Calu3 (cell line): ENCODE measurements around the gene GRAP2. TPM values are rescaled to one million over a fixed set of nuclear protein-coding genes. Genes with fewer than 3 reads are reported as not detected.

Experiments used
- BruUV-seq: library from RNA; stranded (reverse); fragments of 400-500 nt; replicated peaks from 2 replicates; lab custom pipeline; 2021; lab: Mats Ljungman, UMichigan
- CTCF ChIA-PET: fragments of 300-600 bp; sonication (Branson Sonifier 250); formaldehyde crosslinking; loops from one replicate; lab custom pipeline; 2022; ENCODE audit warnings: antibody characterized with exemption; lab: Charles Lee
- DNase-seq: peaks from one replicate; pipeline ENCODE4 v3.0.0; 2022
- H3K27ac Mint-ChIP-seq: one replicate; pipeline ENCODE4 v1.8.0; 2022; ENCODE audit warnings: mixed read lengths; ENCODE audit not compliant: unreplicated experiment
- H3K27me3 Mint-ChIP-seq: one replicate; pipeline ENCODE4 v1.8.0; 2022; ENCODE audit warnings: mixed read lengths; ENCODE audit not compliant: unreplicated experiment
- H3K36me3 Mint-ChIP-seq: one replicate; pipeline ENCODE4 v1.8.0; 2022; ENCODE audit warnings: mild to moderate bottlenecking, moderate library complexity, mixed read lengths; ENCODE audit not compliant: insufficient read depth, unreplicated experiment
- H3K4me1 Mint-ChIP-seq: one replicate; pipeline ENCODE4 v1.8.0; 2022; ENCODE audit warnings: mild to moderate bottlenecking, low read depth, mixed read lengths; ENCODE audit not compliant: unreplicated experiment
- H3K4me3 Mint-ChIP-seq: one replicate; pipeline ENCODE4 v1.8.0; 2022; ENCODE audit warnings: mild to moderate bottlenecking, low read depth, moderate library complexity, mixed read lengths; ENCODE audit not compliant: unreplicated experiment
- H3K9me3 Mint-ChIP-seq: one replicate; pipeline ENCODE4 v1.8.0; 2022; ENCODE audit warnings: low read depth, mixed read lengths; ENCODE audit not compliant: unreplicated experiment
- CTCF ChIP-seq: fragments of 200-600 bp; IDR thresholded peaks from one replicate; pipeline ENCODE4 v1.8.0; 2022; ENCODE audit warnings: antibody characterized with exemption; ENCODE audit not compliant: unreplicated experiment
- intact Hi-C: fragments of 100-400 bp; cut with micrococcal nuclease; formaldehyde crosslinking; loops from one replicate; pipeline ENCODE4 v1.10.0; 2022; ENCODE audit not compliant: unreplicated experiment
- total RNA-seq: library from RNA; stranded (reverse); gene quantifications from 2 replicates; pipeline ENCODE4 v1.2.3, GENCODE V29; 2022

GRAP2 gene
- total RNA-seq, 1 experiment from 2014 or later = not detected

GRCh38 chr22:39980596-39980995 is 79.7 kb downstream of the GRAP2 start:
- peaks cover 79% of the 10 kb centered on the region for H3K27me3 Mint-ChIP-seq
- CTCF ChIA-PET = no interaction called here
- intact Hi-C loops = no loop called here
- H3K9me3 Mint-ChIP-seq = no peaks in the 10 kb centered on the region
- BruUV-seq = no TSS peak
- no peak overlapping the region for H3K27ac Mint-ChIP-seq
- no peaks in the 10 kb centered on the region for H3K36me3 Mint-ChIP-seq
- TF ChIP-seq CTCF = no peak
- H3K4me1 Mint-ChIP-seq = peaks cover 6% of the 10 kb centered on the region
- no peak overlapping the region for H3K4me3 Mint-ChIP-seq
- DNase-seq = no peak

GRCh38 chr22:39983346-39983745 is 82.5 kb downstream of the GRAP2 start:
- Mint-ChIP-seq H3K36me3 (no peaks in the 10 kb centered on the region), H3K4me1 (peaks cover 8% of the 10 kb centered on the region), H3K4me3 (no peak overlapping the region), H3K9me3 (no peaks in the 10 kb centered on the region), H3K27me3 (peaks cover 73% of the 10 kb centered on the region), H3K27ac (no peak overlapping the region)
- no TSS peak for BruUV-seq
- DNase-seq = no peak
- CTCF ChIA-PET = no interaction called here
- intact Hi-C loops = no loop called here
- no peak for TF ChIP-seq CTCF

DNA sequence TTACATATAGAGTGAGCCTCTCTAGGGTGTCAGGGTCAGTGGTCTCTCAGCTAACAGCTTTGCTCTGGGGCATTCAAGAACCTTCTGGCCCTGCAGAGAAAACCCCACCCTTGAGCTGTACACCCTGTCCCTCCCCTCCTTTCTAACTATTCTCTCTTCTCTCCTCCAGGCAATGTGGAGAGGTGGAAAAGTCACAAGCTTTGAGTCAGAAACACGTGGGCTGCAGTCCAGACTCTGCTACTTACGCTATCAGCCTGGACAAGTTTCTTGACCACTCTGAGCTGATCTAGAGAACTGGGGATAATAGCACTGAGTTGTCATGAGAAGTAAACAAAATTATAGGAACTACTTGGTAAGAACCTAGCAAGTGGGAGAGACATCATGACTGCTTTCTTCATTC is 83.1 kb downstream of the GRAP2 start:
- no TSS peak for BruUV-seq
- H3K27ac Mint-ChIP-seq = no peak overlapping the region
- intact Hi-C loops = no loop called here

GRCh38 chr22:39984746-39985145 is 83.9 kb downstream of the GRAP2 start:
- Mint-ChIP-seq H3K4me3 (no peak overlapping the region), H3K27me3 (peaks cover 72% of the 10 kb centered on the region), H3K9me3 (no peaks in the 10 kb centered on the region), H3K27ac (no peak overlapping the region), H3K36me3 (no peaks in the 10 kb centered on the region), H3K4me1 (peaks cover 8% of the 10 kb centered on the region)
- TF ChIP-seq CTCF = no peak
- DNase-seq = no peak
- intact Hi-C loops = no loop called here
- no TSS peak for BruUV-seq
- CTCF ChIA-PET = interaction anchor here (0.7 to 1.1 kb wide), 2 partner anchors 209 to 222 kb away, joined by 3 to 4 read pairs; no protein-coding TSS in a partner anchor

More for the DNA sequence above, 83.1 kb downstream of the GRAP2 start:
- Mint-ChIP-seq H3K9me3 (no peaks in the 10 kb centered on the region), H3K4me3 (no peak overlapping the region), H3K36me3 (no peaks in the 10 kb centered on the region), H3K27me3 (peaks cover 73% of the 10 kb centered on the region), H3K4me1 (peaks cover 8% of the 10 kb centered on the region)
- CTCF ChIA-PET = interaction anchor here (0.7 to 1.1 kb wide), 2 partner anchors 208 to 223 kb away, joined by 3 to 4 read pairs; no protein-coding TSS in a partner anchor
- no peak for TF ChIP-seq CTCF
- DNase-seq = no peak
